Neural cell (in vitro differentiated cells): Measurements from ENCODE around the gene DDX1. TPM values are rescaled to one million over a fixed set of nuclear protein-coding genes. Genes with fewer than 3 reads are reported as not detected.

Experiments used
- H2AFZ ChIP-seq: fragments of 200-600, 300-800 bp; sonication (generic), shearing (Covaris generic); 2 replicates; pipeline ENCODE4 v1.6.0; 2014; ENCODE audit warnings: low read depth, mild to moderate bottlenecking, antibody characterized with exemption, low read length, moderate library complexity
- H3F3A ChIP-seq: fragments of 200-600 bp; shearing (Covaris generic); 2 replicates; pipeline ENCODE4 v1.6.1; 2016; ENCODE audit warnings: mild to moderate bottlenecking, moderate library complexity, mixed read lengths, antibody characterized with exemption, low read length; ENCODE audit not compliant: insufficient read depth, poor library complexity, severe bottlenecking
- H3K27ac ChIP-seq: fragments of 200-600, 300-800 bp; sonication (generic), shearing (Covaris generic); 2 replicates; pipeline ENCODE4 v1.5.1; 2014; ENCODE audit warnings: mild to moderate bottlenecking, low read length, moderate library complexity
- H3K27me3 ChIP-seq: fragments of 300-800, 200-600 bp; sonication (generic), shearing (Covaris generic); 2 replicates; pipeline ENCODE4 v1.6.0; 2014; ENCODE audit warnings: mild to moderate bottlenecking, low read depth, low read length, moderate library complexity; ENCODE audit not compliant: insufficient read depth
- H3K36me3 ChIP-seq: fragments of 300-800, 200-600 bp; sonication (generic), shearing (Covaris generic); 2 replicates; pipeline ENCODE4 v1.5.1; 2014; ENCODE audit warnings: mild to moderate bottlenecking, antibody characterized with exemption, low read length, moderate library complexity; ENCODE audit not compliant: insufficient read depth
- H3K4me2 ChIP-seq: fragments of 300-800, 200-600 bp; sonication (generic), shearing (Covaris generic); 2 replicates; pipeline ENCODE4 v1.6.0; 2014; ENCODE audit warnings: mild to moderate bottlenecking, low read length
- H3K4me3 ChIP-seq: fragments of 300-800, 200-600 bp; sonication (generic), shearing (Covaris generic); 2 replicates; pipeline ENCODE4 v1.5.1; 2014; ENCODE audit warnings: mild to moderate bottlenecking, low read length, moderate library complexity
- H3K79me2 ChIP-seq: fragments of 200-600 bp; shearing (Covaris generic); replicated peaks from 2 replicates; pipeline ENCODE4 v1.6.0; 2014; ENCODE audit warnings: mild to moderate bottlenecking, low read length, moderate library complexity; ENCODE audit not compliant: insufficient read depth
- H3K9ac ChIP-seq: fragments of 300-800, 200-600 bp; sonication (generic), shearing (Covaris generic); 2 replicates; pipeline ENCODE4 v1.6.1; 2016; ENCODE audit warnings: mild to moderate bottlenecking, low read length, mixed read lengths
- H3K9me2 ChIP-seq: fragments of 200-600 bp; shearing (Covaris generic); 2 replicates; pipeline ENCODE4 v1.6.1; 2016; ENCODE audit warnings: mild to moderate bottlenecking, low read length, mixed read lengths; ENCODE audit not compliant: insufficient read depth
- H3K9me3 ChIP-seq: fragments of 200-600, 300-800 bp; sonication (generic), shearing (Covaris generic); 2 replicates; pipeline ENCODE4 v1.6.1; 2016; ENCODE audit warnings: mild to moderate bottlenecking, mixed run types, low read length, moderate library complexity, mixed read lengths
- H4K20me1 ChIP-seq: fragments of 200-600 bp; shearing (Covaris generic); 2 replicates; pipeline ENCODE4 v1.6.1; 2016; ENCODE audit warnings: mild to moderate bottlenecking, mixed run types; ENCODE audit not compliant: insufficient read depth
- CTCF ChIP-seq: fragments of 450-650 bp; IDR thresholded peaks from 2 replicates; pipeline ENCODE4 v1.5.1; 2014; ENCODE audit warnings: antibody characterized with exemption, mild to moderate bottlenecking, moderate library complexity; ENCODE audit not compliant: poor library complexity, severe bottlenecking
- EP300 ChIP-seq: fragments of 450-650 bp; conservative IDR thresholded peaks from 2 replicates; pipeline ENCODE4 v1.6.1; 2014; ENCODE audit warnings: antibody characterized with exemption, mild to moderate bottlenecking, moderate library complexity; ENCODE audit not compliant: poor library complexity, severe bottlenecking
- EZH2 ChIP-seq: fragments of 200-600, 300-800 bp; shearing (Covaris generic), sonication (generic); IDR thresholded peaks from 2 replicates; pipeline ENCODE4 v1.6.1; 2014; ENCODE audit warnings: antibody characterized with exemption, low read length, borderline replicate concordance, mild to moderate bottlenecking; ENCODE audit not compliant: insufficient read depth, poor library complexity, severe bottlenecking
- MXI1 ChIP-seq: fragments of 450-650 bp; conservative IDR thresholded peaks from 2 replicates; pipeline ENCODE4 v1.6.1; 2014; ENCODE audit warnings: antibody characterized with exemption, mild to moderate bottlenecking; ENCODE audit not compliant: poor library complexity, severe bottlenecking
- POLR2AphosphoS5 ChIP-seq: IDR thresholded peaks from 2 replicates; pipeline ENCODE4 v1.6.1; 2012
- RAD21 ChIP-seq: fragments of 450-650 bp; conservative IDR thresholded peaks from 2 replicates; pipeline ENCODE4 v1.6.1; 2014; ENCODE audit warnings: antibody characterized with exemption, mild to moderate bottlenecking, moderate library complexity
- SMC3 ChIP-seq: fragments of 450-650 bp; conservative IDR thresholded peaks from 2 replicates; pipeline ENCODE4 v1.6.1; 2014; ENCODE audit warnings: antibody characterized with exemption, mild to moderate bottlenecking, moderate library complexity; ENCODE audit not compliant: poor library complexity
- TAF1 ChIP-seq: IDR thresholded peaks from 2 replicates; pipeline ENCODE4 v1.6.1; 2012; ENCODE audit warnings: low read depth
- polyA plus RNA-seq: library from polyadenylated mRNA; depleted of rRNA; stranded (reverse); fragments of >200 nt; gene quantifications from 2 replicates; pipeline ENCODE4 v1.2.3, GENCODE V29; 2014
- TF ChIP-seq, protein P1 (sequence below): IDR thresholded peaks from 2 replicates; pipeline ENCODE4 v1.6.1; 2012; ENCODE audit warnings: borderline replicate concordance

Gene DDX1
- polyA plus RNA-seq, 1 donor from 2014 or later, result 159 TPM

GRCh38 chr2:15639323-15640251 is 47.9 kb downstream of the DDX1 start:
- TF ChIP-seq EP300, result no peak
- Histone ChIP-seq H3K36me3 (peaks cover 11% of the 10 kb centered on the region), H4K20me1 (no peaks in the 10 kb centered on the region), H3K9ac (no peak overlapping the region), H3K27ac (no peak overlapping the region), H3K9me3 (no peaks in the 10 kb centered on the region), H3K4me3 (no peak overlapping the region), H3K79me2 (no peaks in the 10 kb centered on the region), H2AFZ (no peak overlapping the region), H3K27me3 (no peaks in the 10 kb centered on the region), H3F3A (no peaks in the 10 kb centered on the region), H3K4me2 (no peak overlapping the region), H3K9me2 (no peaks in the 10 kb centered on the region)

DNA sequence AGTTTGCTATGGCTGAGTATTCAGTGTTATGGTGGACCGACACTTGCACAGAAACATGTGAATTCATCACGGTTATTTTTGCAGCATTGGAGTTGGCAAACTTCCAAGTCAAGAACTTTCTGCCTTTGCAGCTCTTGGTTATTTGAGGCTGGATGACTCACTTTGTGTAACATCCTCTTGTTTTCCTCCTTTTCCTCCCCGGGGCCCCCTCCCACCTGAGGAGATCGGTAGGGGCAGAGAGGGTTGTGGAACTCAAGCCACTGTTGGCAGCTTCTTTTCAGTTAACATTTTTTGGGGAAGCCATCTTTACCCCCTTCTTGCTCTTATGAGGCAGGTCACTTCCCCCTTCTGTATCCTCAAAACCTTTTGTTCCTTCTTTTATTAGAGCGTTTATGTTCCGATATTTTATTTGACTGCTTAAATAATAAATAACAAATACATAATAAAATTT is 48.6 kb downstream of the DDX1 start:
- no peaks in the 10 kb centered on the region for H3F3A ChIP-seq
- H3K27ac ChIP-seq, result no peak overlapping the region
- H3K36me3 ChIP-seq, result peaks cover 11% of the 10 kb centered on the region
- H3K9me3 ChIP-seq, result no peaks in the 10 kb centered on the region
- H3K4me2 ChIP-seq, result no peak overlapping the region
- no peaks in the 10 kb centered on the region for H3K9me2 ChIP-seq
- H3K9ac ChIP-seq, result no peak overlapping the region
- H3K27me3 ChIP-seq, result no peaks in the 10 kb centered on the region
- no peaks in the 10 kb centered on the region for H4K20me1 ChIP-seq
- no peaks in the 10 kb centered on the region for H3K79me2 ChIP-seq
- no peak for TF ChIP-seq CTCF
- TF ChIP-seq EP300, result no peak
- TF ChIP-seq RAD21, result no peak
- TF ChIP-seq POLR2AphosphoS5, result no peak
- TF ChIP-seq EZH2, result no peak
- H2AFZ ChIP-seq, result no peak overlapping the region
- H3K4me3 ChIP-seq, result no peak overlapping the region

DNA sequence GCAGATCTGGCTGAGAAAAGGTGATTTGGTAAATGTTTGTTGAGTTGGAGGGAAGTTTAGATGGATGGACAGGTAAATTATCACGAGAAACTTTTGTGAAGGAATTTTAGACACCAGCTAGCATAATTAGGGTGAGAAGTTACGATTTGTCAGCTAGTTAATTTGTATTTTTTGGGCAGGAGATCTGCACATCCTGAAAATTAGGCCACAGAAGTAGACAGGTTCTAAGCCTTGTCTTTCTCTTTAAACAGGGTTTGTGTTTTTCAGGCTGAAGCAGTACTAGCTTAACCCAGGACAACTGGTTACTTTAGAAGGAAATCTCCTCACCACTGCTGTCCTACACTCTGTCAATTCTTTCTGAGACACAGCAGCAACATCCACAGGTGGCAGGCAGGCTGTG is 49.1 kb downstream of the DDX1 start:
- Histone ChIP-seq H3K27ac (no peak overlapping the region), H3K4me2 (no peak overlapping the region), H2AFZ (no peak overlapping the region), H3K36me3 (peaks cover 11% of the 10 kb centered on the region), H3K9ac (no peak overlapping the region), H4K20me1 (no peaks in the 10 kb centered on the region), H3K9me3 (no peaks in the 10 kb centered on the region), H3K27me3 (no peaks in the 10 kb centered on the region), H3F3A (no peaks in the 10 kb centered on the region), H3K9me2 (no peaks in the 10 kb centered on the region), H3K79me2 (no peaks in the 10 kb centered on the region), H3K4me3 (no peak overlapping the region)
- TF ChIP-seq RAD21 (no peak), EP300 (no peak), POLR2AphosphoS5 (no peak), TAF1 (no peak), CTCF (no peak), EZH2 (no peak), MXI1 (no peak), SMC3 (no peak)
- TF ChIP-seq, protein P1, sequence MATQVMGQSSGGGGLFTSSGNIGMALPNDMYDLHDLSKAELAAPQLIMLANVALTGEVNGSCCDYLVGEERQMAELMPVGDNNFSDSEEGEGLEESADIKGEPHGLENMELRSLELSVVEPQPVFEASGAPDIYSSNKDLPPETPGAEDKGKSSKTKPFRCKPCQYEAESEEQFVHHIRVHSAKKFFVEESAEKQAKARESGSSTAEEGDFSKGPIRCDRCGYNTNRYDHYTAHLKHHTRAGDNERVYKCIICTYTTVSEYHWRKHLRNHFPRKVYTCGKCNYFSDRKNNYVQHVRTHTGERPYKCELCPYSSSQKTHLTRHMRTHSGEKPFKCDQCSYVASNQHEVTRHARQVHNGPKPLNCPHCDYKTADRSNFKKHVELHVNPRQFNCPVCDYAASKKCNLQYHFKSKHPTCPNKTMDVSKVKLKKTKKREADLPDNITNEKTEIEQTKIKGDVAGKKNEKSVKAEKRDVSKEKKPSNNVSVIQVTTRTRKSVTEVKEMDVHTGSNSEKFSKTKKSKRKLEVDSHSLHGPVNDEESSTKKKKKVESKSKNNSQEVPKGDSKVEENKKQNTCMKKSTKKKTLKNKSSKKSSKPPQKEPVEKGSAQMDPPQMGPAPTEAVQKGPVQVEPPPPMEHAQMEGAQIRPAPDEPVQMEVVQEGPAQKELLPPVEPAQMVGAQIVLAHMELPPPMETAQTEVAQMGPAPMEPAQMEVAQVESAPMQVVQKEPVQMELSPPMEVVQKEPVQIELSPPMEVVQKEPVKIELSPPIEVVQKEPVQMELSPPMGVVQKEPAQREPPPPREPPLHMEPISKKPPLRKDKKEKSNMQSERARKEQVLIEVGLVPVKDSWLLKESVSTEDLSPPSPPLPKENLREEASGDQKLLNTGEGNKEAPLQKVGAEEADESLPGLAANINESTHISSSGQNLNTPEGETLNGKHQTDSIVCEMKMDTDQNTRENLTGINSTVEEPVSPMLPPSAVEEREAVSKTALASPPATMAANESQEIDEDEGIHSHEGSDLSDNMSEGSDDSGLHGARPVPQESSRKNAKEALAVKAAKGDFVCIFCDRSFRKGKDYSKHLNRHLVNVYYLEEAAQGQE, result no peak
